GM21526 (cell line): ENCODE results near the gene DHRS12.

ENCODE experiments used
- ATAC-seq: cut with Tn5 transposase; IDR thresholded peaks from one replicate; pipeline ENCODE4 v1.9.1; 2021; ENCODE audit warnings: moderate library complexity; ENCODE audit not compliant: unreplicated experiment, low FRiP score

DHRS12 gene

DNA sequence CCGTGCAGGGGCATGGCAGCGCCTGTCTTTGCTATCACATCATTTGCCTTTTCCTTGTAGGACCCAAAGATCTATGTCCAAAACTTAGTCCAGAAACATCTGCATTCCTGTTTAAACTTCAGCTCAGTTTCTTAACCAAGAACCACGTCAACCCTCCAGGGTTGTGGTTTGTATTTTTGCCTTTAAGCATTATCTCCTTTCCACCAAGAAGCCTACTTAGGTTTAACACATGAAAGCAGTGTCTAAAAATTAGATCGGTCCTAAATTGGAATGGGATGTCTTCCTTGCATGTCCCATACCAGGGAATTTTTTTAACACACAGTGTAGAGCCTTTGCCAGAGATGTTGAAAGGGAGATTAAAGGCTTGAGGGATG lies 38.8 kb downstream of the DHRS12 start:
- ATAC-seq: no peak

DNA sequence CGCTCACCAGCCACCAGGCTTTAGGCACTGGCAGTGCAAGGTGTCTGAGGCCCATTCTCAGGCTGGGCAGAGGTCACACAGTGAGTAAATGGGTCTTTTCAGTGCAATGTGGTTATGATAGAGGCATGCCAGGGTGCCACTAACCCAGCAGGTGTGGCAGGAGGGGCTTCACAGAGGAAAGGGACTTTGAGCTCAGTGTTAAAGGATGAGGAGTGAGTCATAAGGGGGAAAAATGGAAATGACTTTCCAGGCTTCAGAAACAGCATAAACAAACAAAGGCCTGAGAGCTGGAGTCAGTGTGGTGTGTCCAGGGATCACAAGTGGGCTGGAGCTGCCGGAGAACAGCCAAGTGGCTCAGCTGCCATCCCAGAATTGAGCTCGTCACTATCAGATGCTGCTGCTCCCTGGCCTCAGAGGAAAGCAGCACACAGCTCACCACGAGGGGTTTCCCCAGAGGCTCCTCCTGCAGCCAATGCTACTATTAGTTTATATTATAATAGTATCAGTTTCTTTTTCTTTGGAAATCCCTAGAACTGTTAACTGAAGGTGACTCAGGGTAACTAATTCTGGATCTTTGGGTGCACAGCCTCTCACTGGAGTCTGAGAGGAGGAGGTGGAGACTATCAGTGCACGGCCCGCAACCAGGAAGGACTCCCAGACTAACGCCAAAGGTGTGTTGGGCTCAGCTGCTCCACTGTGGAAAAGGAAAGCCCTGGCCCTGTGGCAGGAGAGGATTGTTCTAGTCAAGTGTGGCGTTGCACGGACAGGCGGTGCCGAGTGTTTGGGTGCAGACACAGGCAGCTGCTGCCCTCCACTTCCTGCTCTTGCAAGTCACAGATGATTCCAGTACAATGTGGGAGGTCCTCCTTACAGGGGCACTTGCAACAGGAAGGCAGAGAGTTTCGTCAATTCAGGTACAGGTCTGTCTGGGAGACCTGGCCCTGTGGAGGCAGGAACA lies 39.5 kb downstream of the DHRS12 start:
- peak; percentile 76 for ATAC-seq

DNA sequence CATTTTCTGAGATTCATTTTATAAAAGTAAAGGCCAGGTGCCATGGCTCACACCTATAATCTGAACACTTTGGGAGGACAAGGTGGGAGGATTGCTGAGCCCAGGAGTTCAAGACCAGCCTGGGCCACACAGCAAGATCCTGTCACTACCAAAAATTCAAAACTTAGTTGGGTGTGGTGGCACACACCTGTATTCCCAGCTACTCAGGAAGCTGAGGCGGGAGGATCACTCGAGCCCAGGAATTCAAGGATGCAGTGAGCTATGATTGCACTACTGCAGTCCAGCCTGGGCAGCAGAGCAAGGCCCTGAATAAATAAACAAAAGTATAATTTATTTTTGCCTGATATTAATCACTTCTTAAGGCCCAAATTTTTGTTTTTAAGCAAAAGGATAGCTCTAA lies 40.5 kb downstream of the DHRS12 start:
- no peak for ATAC-seq

DNA sequence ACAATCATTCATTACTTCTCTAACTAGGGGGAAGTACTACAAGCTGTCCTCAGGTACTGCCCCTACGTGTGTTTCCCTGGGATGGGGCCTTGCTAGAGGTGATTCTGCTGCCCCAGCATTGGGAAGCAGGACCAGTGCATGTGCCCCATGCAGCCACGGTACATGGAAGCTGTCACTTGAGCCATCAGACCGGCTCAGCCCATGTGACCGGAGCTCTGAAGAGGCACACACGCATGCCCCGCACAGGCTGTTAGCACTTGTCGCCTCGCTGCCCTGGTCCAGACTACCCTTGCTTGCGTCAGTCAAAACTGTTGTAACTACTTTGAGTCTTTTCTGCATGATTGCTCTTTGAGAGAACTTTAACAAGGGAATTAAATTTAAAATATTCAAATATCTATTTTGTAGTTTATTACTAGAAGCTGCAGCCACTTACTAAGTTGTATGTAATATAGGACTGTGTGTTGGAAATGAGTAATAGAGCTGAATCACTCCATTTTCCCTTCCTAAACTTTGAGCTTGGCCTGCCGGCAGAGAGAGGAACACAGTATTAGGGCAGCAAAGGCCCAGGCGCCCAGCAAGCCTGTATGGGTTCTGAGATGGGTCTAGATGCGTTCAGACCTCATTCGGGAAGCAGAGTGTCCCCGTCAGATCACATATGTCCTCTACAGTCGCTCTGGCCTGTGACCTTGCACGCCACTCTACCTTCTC lies 42.2 kb downstream of the DHRS12 start:
- ATAC-seq: no peak

DNA sequence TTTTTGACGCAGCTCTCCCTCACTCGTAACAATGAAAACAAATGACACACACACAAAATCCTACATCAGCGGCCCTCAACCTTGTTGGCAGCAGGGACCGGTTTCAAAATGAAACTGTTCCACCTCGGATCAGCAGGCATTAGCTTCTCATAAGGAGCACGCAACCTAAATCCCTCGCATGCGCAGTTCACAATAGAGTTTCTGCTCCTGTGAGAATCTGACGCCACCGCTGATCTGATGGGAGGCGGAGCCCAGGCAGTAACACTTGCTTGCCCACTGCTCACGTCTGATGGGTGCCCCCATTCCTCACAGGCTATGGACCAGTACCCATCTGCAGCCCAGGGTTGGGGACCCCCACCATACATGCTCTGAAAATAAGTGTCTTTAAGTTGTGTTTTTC lies 43.4 kb downstream of the DHRS12 start:
- ATAC-seq: no peak

DNA sequence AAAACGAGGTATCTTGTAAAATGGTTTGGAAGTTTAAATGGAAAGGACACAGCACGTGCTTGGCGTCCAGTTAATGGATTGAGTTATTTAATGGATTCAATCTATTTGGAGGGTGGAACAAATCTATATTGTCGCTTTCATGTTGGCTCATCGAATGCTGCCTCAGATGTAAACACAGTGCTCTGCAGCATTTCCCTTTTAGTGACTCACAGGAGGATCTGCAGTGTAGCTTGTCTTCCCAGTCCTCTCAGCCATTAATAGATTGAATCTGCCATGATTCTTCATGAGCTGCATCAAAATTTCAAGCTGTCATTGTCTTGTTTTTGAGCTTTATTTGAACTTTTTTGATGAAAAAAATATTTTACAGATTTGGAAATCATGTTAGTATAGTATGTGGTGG lies 44.7 kb downstream of the DHRS12 start:
- ATAC-seq: no peak

DNA sequence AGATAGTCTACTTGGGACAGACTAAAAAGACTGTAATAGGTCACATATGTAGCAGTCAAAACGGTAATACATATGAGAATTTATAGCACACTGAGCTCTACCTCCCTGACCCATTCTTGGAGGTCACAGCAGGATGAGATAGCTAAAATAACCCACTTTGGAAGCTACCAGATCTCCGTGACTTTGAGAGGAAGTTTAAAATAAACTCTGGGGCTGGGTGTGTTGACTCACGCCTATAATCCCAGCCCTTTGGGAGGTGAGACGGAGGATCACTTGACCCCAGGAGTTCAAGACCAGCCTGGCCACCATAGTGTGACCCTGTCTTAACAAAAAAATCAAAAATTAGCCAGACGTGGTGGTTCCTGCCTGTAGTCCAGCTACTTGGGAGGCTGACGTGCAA lies 45.3 kb downstream of the DHRS12 start:
- no peak for ATAC-seq

DNA sequence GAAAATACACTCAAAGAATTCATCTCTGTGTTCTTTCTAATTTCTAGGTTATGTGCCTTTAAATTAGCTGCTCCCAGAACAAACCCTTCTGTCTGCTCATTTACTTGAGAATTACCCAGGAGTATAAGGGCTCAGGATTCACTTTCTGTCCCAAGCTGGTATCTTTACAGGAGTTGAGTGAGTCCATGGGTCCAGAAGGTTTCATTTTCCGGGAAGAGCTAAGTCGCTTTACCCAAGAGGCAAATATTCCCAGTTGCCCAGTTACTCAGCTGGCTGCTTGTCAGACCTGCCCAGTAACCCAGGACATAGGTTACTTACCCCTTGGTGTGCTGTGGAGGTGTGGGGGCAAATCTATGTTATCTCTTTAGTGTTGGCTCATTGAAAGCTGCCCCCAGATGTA lies 47.3 kb downstream of the DHRS12 start:
- ATAC-seq: no peak

DNA sequence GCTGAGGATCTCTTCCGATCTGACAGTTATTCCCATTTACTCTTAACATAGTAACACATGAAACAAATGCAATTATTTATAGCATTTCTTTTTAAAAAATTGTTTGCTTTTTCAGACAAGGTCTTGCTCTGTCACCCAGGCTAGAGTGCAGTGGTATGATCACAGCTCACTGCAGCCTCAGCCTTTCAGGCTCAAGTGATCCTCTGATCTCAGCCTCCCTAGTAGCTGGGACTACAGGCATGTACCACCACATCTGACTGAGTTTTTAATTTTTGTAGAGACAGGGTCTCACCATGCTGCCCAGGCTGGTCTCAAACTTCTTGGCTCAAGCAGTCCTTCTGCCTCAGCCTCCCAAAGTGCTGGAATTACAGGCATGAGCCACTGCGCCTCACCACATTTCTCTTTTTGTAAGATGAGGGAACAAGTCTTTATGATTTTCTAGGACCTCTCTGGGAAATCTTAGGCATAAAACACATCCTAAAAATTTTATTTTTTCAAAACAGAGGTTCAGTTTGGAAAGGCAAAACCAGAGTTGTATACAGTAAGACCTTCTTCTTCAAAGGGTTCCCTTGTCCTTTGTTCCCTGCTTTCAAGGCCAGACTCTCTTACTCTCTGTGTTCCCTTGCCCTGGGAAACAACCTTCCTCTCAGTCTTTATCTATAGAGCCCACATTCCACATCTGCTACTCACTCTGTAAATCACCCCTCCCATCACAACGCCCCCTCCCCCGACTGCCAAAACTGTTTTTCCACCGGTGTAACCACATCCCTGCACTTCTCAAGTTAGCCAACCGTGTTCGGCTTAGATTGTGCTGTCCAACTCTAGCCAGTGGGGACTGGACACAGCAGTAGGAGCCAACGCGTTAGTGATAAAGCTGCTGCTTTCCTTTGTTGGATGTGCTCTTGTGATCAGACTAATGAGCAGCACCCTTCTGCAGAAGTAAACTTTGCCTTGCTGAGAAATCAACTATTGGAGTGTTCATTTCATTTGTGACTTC lies 56.2 kb downstream of the DHRS12 start:
- no peak for ATAC-seq

DNA sequence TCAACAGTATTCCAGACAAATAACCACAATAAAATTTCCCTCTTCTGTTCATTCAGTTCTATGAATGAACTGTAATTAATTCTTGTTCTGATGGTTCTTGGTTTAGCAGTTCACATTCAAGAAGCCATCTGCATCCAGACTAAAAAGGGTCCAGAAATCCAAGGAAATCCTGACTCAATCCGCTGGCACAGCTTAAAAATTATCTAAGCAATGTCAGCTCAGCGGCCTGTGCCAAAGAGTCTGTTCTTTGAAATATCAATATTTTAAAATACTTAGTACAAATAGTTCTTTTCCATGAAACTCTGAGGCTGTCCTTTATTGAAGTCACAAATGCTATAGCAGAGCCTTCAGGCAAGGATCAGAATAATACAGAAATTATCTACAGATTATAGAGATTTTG lies 57.2 kb downstream of the DHRS12 start:
- no peak for ATAC-seq

DNA sequence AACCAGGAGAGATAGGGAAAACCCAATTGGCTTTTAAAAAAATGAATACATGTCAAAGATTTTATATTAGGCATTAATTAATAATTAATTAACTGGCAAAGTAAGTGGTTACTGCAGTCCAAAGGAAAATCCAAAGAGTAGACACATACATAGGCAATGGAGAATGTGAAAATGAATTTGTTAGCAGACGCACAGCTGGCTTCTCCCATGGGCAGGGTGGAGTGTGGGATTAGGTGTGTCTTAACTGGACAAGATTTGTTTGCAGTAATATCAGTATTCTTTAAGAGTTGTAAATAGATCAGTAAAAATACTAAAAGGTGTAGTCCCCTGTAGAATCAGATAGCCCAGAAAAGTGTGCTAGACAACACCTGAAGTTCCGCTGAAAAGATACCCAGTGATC lies 58.7 kb downstream of the DHRS12 start:
- ATAC-seq: no peak

DNA sequence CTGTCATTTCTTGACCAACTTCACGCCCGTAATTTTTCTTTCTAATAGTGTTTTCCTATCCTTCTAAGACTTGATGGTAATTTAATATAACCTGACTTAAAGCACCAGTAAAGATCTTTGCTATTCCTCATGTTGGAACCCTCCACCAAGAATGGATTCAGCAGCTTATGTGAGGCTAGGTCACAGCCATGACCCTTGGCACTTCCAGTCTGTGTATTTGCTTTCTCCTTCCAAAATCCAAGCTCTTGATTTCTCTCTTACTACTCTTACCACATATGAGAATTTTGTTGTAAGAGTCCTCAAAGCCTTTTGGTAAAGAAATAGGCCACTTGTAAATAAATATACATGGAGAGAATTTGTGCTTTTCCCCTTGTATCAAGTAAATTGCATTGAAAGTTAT lies 61.4 kb downstream of the DHRS12 start:
- ATAC-seq: no peak

DNA sequence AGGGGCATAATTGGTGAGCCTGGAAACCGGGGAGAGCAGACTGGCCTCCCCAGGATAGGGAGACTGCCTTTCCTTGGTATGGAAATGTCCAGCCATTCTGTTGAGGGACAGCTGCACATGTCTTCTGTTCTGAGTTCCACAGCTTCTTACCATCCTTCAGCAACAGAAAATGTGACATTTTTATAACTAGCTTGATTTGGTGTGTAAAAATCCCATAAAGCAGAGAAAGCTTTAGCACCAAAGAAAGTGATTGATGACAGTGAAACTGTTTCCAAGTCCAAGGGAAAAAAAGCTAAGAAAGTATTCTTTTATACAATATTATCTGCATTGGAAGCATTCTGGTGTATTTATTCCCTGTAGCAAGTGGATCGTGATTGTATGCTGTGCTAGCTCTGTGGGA lies 61.9 kb downstream of the DHRS12 start:
- ATAC-seq: no peak

DNA sequence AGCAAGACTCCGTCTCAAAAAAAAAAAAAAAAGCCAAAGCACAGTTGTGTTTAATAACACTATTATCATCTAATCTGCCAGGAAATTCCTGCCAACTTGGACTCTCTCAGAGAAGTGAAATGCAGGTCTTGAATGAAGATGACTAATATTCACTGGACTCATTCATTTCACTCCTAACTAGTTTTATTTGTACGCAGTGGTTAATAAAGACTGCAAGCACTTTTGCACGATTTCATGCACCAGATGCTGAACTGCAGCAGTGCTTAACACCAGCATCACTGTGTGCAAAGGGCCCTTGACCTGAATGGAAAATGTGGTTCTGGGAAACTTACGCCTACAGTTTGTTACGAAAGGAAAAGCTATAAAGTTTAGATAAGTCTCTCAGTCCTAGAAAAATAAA lies 63.3 kb downstream of the DHRS12 start:
- ATAC-seq: no peak

DNA sequence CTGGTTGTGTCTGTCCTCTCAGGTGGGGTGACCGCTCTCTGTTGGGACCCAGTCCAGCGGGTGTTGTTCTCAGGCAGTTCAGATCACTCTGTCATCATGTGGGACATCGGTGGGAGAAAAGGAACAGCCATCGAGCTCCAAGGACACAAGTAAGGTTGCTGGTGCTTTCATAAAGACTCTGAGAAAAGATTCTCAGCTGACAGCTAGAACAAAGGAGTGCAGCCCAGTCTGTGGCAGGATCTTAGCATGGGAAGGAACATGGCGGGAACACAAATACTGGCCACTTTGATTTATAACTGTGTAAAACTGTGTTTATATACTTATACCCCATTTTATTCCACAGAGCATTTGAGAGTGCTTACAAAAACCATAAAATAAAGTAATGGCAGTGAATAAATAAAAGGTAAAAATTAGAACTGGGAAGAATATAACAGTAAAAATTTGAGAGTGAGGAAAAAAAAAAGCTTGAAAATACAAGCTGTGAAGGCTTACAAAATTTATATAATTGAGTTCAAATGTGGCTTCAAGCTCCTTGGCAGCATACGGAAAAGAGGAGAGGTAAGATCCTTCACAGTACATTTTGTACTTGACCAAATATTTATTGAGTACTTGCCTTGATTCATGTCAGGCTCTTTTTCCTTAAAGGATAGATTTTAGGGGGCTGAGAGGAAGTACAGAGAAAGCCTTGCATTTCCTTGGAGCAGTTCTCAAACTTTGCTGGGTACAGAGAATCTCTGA lies 64.8 kb downstream of the DHRS12 start:
- no peak for ATAC-seq

DNA sequence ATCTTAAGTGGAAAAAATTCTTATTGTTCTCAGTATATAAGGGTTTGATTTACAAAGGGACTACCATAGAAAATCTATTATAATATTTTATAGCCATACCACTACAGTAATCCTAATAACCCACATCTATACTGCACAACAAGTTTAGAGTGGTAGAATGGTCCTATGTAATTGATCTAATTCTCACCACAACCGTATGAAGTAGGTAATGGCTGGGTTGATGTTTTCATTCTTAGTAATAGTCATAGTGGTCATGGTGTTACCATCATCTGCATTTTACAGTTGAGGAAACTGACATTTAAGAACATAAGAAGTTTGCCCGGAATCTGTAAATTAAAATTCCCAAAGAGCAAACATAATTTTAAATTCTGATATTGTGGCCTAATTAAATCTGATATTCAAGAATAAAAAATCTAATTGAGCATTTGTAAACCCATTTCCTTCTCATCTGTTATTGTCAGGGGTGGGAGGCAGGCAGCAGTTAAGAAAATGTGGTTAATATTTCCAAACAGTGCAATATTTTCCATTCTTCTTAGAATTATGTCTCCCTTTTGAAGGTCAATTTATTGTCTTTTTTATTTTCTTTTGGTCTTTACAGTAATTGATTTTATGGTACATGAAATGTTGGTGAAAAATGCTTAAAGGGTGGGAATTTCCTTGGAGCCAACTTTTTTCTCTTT lies 65.6 kb downstream of the DHRS12 start:
- ATAC-seq: no peak

DNA sequence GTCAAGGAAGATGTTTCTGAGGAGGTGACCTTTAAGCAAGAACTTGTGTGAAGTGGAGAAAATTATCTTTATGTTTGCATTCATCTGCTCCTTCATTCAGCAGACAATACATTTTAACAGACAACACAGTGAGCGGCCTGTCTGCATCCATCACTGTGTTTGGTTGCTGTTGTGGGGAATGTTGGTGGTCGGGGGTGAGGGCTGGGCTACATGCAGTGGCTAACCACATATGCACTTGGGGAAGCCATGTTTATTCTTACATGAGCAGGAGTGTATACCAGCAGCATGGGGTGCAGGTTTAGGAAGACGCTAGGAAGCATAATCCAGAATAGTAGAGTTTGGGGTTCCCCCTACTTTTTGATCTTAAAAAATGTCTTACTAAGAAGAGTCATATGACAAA lies 66.4 kb downstream of the DHRS12 start:
- ATAC-seq: no peak

DNA sequence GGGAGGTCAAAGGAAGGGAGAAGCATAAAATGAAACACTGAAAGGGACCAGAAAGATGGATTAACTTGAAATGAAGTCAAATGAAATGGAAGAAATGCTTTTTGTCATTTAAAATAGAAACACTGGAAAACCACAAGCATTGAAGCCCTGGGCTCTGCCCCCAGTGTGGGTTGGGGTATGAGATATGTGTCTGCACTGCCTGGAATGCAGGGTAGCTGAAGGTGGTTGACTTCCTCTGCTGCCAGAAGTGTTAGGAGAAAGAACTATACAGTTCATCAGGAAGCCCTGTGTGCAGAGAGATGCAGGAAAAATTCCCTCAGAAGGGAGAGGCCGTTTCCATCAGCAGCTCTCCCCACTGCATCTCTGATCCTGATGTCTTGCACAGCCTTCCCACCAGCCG lies 69.2 kb downstream of the DHRS12 start:
- no peak for ATAC-seq
